Panc1 (cell line): ENCODE results near the gene TMEM161A. TPM values are rescaled to one million over a fixed set of nuclear protein-coding genes. Genes with fewer than 3 reads are reported as not detected.

Experiments used
- ATAC-seq: fragments of 200-7000 bp; cut with Tn5 transposase; 2 replicates; pipeline ENCODE4 v1.9.1; 2020; ENCODE audit warnings: mild to moderate bottlenecking, moderate library complexity
- BruUV-seq: library from RNA; stranded (reverse); fragments of 400-500 nt; replicated peaks from 2 replicates; lab custom pipeline; 2021; lab: Mats Ljungman, UMichigan
- CTCF ChIA-PET: fragments of 300-600 bp; sonication (Branson Sonifier 250); formaldehyde crosslinking; loops from one replicate; lab custom pipeline; 2022; ENCODE audit warnings: antibody characterized with exemption; lab: Charles Lee
- POLR2A ChIA-PET: fragments of 300-600 bp; sonication (Branson Sonifier 250); formaldehyde crosslinking; loops from one replicate; lab custom pipeline; 2022; ENCODE audit warnings: antibody characterized with exemption; lab: Charles Lee
- DNase-seq: peaks from one replicate; pipeline ENCODE4 v3.0.0-alpha.2; 2010; ENCODE audit warnings: low read depth, low spot score
- H3K27ac ChIP-seq: 2 replicates; pipeline ENCODE4 v1.5.1; 2011; ENCODE audit warnings: mild to moderate bottlenecking, low read length, inconsistent platforms
- H3K27me3 ChIP-seq: fragments of 200-500 bp; sonication (Bioruptor generic); 2 replicates; pipeline ENCODE4 v1.6.0; 2014; ENCODE audit warnings: low read length, inconsistent platforms; ENCODE audit not compliant: control insufficient read depth, insufficient read depth
- H3K36me3 ChIP-seq: fragments of 200-500 bp; sonication (Bioruptor generic); 2 replicates; pipeline ENCODE4 v1.5.1; 2014; ENCODE audit warnings: inconsistent platforms, mild to moderate bottlenecking, low read length, moderate library complexity; ENCODE audit not compliant: control insufficient read depth, insufficient read depth
- H3K4me1 ChIP-seq: 2 replicates; pipeline ENCODE4 v1.5.1; 2011; ENCODE audit warnings: inconsistent platforms, mild to moderate bottlenecking, low read length, moderate library complexity; ENCODE audit not compliant: control insufficient read depth, insufficient read depth
- H3K4me3 ChIP-seq, 2 experiments: 2 replicates each; pipeline ENCODE4 v1.5.1; 2011 to 2012; ENCODE audit warnings: low read depth in 2 of 2, low read length in 2 of 2, mild to moderate bottlenecking in 2 of 2, inconsistent platforms in 1 of 2, moderate library complexity in 1 of 2
- H3K9me3 ChIP-seq: fragments of 200-500 bp; sonication (Bioruptor generic); 2 replicates; pipeline ENCODE4 v1.5.1; 2014; ENCODE audit warnings: low read depth, mild to moderate bottlenecking, inconsistent platforms, low read length, moderate library complexity; ENCODE audit not compliant: control insufficient read depth, insufficient read depth
- POLR2AphosphoS5 ChIP-seq: IDR thresholded peaks from 2 replicates; pipeline ENCODE4 v1.6.1; 2012; ENCODE audit warnings: mild to moderate bottlenecking, low read depth, low read length, moderate library complexity
- SIN3A ChIP-seq: IDR thresholded peaks from 2 replicates; pipeline ENCODE4 v1.6.1; 2012; ENCODE audit warnings: low read depth, mild to moderate bottlenecking, low read length, moderate library complexity, borderline replicate concordance; ENCODE audit not compliant: insufficient read depth
- TCF7L2 ChIP-seq: IDR thresholded peaks from 2 replicates; pipeline ENCODE4 v1.6.1; 2011; ENCODE audit warnings: mild to moderate bottlenecking, low read depth, low read length, inconsistent platforms
- in situ Hi-C: cut with HindIII; loops from 2 replicates; pipeline ENCODE4 v1.10.0; 2016; ENCODE audit warnings: low sequenced_read_pairs, low pct_unique_long_range_greater_than_20kb
- intact Hi-C: fragments of 100-400 bp; cut with micrococcal nuclease; formaldehyde crosslinking; loops from one replicate; pipeline ENCODE4 v1.10.0; 2022; ENCODE audit not compliant: unreplicated experiment
- total RNA-seq: library from RNA; stranded (reverse); gene quantifications from one replicate; pipeline ENCODE4 v1.2.1, GENCODE V29; 2021; ENCODE audit not compliant: unreplicated experiment
- TF ChIP-seq, protein P1 (sequence below): fragments of 450-650 bp; IDR thresholded peaks from 2 replicates; pipeline ENCODE4 v1.5.1; 2017; ENCODE audit warnings: mild to moderate bottlenecking
- TF ChIP-seq, protein P2 (sequence below), 2 experiments: IDR thresholded peaks; 2 replicates each; pipeline ENCODE4 v1.6.1; 2011 to 2012; ENCODE audit warnings: low read depth in 2 of 2, control low read depth in 1 of 2, low read length in 1 of 2, mild to moderate bottlenecking in 1 of 2, moderate library complexity in 1 of 2; ENCODE audit not compliant: insufficient read depth in 1 of 2

Gene TMEM161A
- total RNA-seq, 1 experiment from 2014 or later: 26.7 TPM

DNA sequence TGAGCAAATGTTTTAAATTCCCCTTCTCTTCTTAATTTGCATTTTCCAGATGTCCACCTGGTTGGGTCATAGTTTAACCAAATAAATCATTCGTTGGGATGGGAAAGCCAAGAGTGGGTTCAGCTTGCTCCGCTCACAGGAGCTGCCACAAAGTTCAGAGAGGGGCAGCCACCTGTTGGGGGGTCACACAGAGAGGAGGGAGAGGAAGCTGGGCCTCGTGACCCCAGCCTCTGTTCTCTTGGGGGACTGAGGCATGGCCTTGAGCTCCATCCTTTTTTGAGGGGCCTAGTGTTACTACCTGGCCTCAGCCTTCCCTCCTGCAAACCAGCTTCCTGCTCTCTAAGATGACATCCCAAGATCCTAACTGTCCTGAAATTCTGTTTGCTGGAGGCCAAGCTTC is 29.3 kb upstream of the TMEM161A start:
- ATAC-seq (no peak), DNase-seq (no peak)
- Histone ChIP-seq H3K36me3 (no peaks in the 10 kb centered on the region), H3K4me3 (no peak overlapping the region), H3K27me3 (no peaks in the 10 kb centered on the region), H3K27ac (no peak overlapping the region), H3K4me1 (no peaks in the 10 kb centered on the region), H3K9me3 (no peaks in the 10 kb centered on the region)
- intact Hi-C loops (no loop called here), in situ Hi-C loops (no loop called here)
- BruUV-seq: no TSS peak
- TF ChIP-seq, protein P1, sequence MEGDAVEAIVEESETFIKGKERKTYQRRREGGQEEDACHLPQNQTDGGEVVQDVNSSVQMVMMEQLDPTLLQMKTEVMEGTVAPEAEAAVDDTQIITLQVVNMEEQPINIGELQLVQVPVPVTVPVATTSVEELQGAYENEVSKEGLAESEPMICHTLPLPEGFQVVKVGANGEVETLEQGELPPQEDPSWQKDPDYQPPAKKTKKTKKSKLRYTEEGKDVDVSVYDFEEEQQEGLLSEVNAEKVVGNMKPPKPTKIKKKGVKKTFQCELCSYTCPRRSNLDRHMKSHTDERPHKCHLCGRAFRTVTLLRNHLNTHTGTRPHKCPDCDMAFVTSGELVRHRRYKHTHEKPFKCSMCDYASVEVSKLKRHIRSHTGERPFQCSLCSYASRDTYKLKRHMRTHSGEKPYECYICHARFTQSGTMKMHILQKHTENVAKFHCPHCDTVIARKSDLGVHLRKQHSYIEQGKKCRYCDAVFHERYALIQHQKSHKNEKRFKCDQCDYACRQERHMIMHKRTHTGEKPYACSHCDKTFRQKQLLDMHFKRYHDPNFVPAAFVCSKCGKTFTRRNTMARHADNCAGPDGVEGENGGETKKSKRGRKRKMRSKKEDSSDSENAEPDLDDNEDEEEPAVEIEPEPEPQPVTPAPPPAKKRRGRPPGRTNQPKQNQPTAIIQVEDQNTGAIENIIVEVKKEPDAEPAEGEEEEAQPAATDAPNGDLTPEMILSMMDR: no peak
- TF ChIP-seq, protein P2, sequence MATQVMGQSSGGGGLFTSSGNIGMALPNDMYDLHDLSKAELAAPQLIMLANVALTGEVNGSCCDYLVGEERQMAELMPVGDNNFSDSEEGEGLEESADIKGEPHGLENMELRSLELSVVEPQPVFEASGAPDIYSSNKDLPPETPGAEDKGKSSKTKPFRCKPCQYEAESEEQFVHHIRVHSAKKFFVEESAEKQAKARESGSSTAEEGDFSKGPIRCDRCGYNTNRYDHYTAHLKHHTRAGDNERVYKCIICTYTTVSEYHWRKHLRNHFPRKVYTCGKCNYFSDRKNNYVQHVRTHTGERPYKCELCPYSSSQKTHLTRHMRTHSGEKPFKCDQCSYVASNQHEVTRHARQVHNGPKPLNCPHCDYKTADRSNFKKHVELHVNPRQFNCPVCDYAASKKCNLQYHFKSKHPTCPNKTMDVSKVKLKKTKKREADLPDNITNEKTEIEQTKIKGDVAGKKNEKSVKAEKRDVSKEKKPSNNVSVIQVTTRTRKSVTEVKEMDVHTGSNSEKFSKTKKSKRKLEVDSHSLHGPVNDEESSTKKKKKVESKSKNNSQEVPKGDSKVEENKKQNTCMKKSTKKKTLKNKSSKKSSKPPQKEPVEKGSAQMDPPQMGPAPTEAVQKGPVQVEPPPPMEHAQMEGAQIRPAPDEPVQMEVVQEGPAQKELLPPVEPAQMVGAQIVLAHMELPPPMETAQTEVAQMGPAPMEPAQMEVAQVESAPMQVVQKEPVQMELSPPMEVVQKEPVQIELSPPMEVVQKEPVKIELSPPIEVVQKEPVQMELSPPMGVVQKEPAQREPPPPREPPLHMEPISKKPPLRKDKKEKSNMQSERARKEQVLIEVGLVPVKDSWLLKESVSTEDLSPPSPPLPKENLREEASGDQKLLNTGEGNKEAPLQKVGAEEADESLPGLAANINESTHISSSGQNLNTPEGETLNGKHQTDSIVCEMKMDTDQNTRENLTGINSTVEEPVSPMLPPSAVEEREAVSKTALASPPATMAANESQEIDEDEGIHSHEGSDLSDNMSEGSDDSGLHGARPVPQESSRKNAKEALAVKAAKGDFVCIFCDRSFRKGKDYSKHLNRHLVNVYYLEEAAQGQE (IDR thresholded peaks at IDR 0.05; ENCODE audit: insufficient read depth in 1 of 2, low read depth in 2 of 2, low read length in 1 of 2): no peak
- TF ChIP-seq SIN3A (no peak), POLR2AphosphoS5 (no peak), TCF7L2 (no peak)
- ChIA-PET POLR2A (no interaction called here), CTCF (interaction anchor here (0.7 kb wide), 1 partner anchor 294 kb away, joined by 3 read pairs; no protein-coding TSS in a partner anchor)

DNA sequence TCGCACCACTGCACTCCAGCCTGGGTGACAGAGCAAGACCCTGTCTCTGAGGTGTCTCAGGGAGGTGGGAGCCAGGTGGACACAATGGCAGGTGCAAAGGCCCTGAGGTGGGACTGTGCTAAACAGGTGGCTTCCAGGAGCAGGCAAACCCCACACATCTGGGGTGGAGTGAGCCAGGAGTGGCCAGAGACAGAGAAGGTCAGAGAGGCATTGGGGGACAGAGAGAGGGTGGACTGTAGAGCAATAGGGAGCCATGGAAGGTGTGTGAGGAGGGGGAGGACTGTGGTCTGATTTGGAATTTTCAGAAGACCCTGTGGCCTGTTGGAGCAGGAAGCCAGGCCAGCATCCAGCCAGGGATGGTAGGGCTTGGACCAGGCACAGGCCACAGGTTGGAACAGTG is 27.1 kb upstream of the TMEM161A start:
- H3K4me1 ChIP-seq: no peaks in the 10 kb centered on the region
- no peak for ATAC-seq

More for the DNA sequence above, 27.1 kb upstream of the TMEM161A start:
- DNase-seq: no peak
- Histone ChIP-seq H3K27ac (no peak overlapping the region), H3K36me3 (no peaks in the 10 kb centered on the region), H3K9me3 (no peaks in the 10 kb centered on the region), H3K27me3 (no peaks in the 10 kb centered on the region), H3K4me3 (no peak overlapping the region)
- intact Hi-C loops (no loop called here), in situ Hi-C loops (no loop called here)
- ChIA-PET CTCF (no interaction called here), POLR2A (no interaction called here)
- no TSS peak for BruUV-seq
- TF ChIP-seq, protein P1: no peak
- TF ChIP-seq POLR2AphosphoS5 (no peak), SIN3A (no peak), TCF7L2 (no peak)
- TF ChIP-seq, protein P2 (IDR thresholded peaks at IDR 0.05; ENCODE audit: insufficient read depth in 1 of 2, low read depth in 2 of 2, low read length in 1 of 2): no peak
